Caco-2 (cell line): ENCODE results near the gene IL17C. TPM values are rescaled to one million over a fixed set of nuclear protein-coding genes. Genes with fewer than 3 reads are reported as not detected.

Experiments
- BruUV-seq: library from RNA; stranded (reverse); fragments of 400-500 nt; replicated peaks from 2 replicates; lab custom pipeline; 2021; lab: Mats Ljungman, UMichigan
- CTCF ChIA-PET: fragments of 300-600 bp; sonication (Branson Sonifier 250); formaldehyde crosslinking; loops from one replicate; lab custom pipeline; 2022; ENCODE audit warnings: antibody characterized with exemption; lab: Charles Lee
- POLR2A ChIA-PET: fragments of 300-600 bp; sonication (Branson Sonifier 250); formaldehyde crosslinking; loops from one replicate; lab custom pipeline; 2022; ENCODE audit warnings: antibody characterized with exemption; lab: Charles Lee
- DNase-seq, 2 experiments: peaks; one replicate each; pipeline versions ENCODE4 v3.0.0 to v3.0.0-alpha.2; 2020 to 2022
- H3K27me3 ChIP-seq: replicated peaks from 2 replicates; pipeline ENCODE4 v1.6.0; 2011; ENCODE audit warnings: low read length; ENCODE audit not compliant: control insufficient read depth, insufficient read depth
- H3K36me3 ChIP-seq: 2 replicates; pipeline ENCODE4 v1.5.1; 2011; ENCODE audit warnings: low read length; ENCODE audit not compliant: control insufficient read depth, insufficient read depth
- H3K4me1 ChIP-seq: fragments of 250-450 bp; sonication (Bioruptor Pico); 2 replicates; pipeline ENCODE4 v1.5.1; 2020; ENCODE audit warnings: mild to moderate bottlenecking
- H3K4me3 ChIP-seq: 2 replicates; pipeline ENCODE4 v1.5.1; 2011; ENCODE audit warnings: low read depth, mild to moderate bottlenecking, control low read depth, low read length
- H3K9me3 ChIP-seq: fragments of 250-450 bp; sonication (Bioruptor Pico); 2 replicates; pipeline ENCODE4 v1.5.1; 2020; ENCODE audit warnings: mild to moderate bottlenecking, moderate library complexity
- H3K27ac Mint-ChIP-seq: one replicate; pipeline ENCODE4 v1.8.0; 2022; ENCODE audit warnings: mixed read lengths; ENCODE audit not compliant: unreplicated experiment
- H3K27me3 Mint-ChIP-seq: one replicate; pipeline ENCODE4 v1.8.0; 2022; ENCODE audit warnings: mixed read lengths; ENCODE audit not compliant: insufficient read depth, unreplicated experiment
- H3K36me3 Mint-ChIP-seq: one replicate; pipeline ENCODE4 v1.8.0; 2022; ENCODE audit warnings: mild to moderate bottlenecking, mixed read lengths; ENCODE audit not compliant: insufficient read depth, unreplicated experiment
- H3K4me1 Mint-ChIP-seq: one replicate; pipeline ENCODE4 v1.8.0; 2022; ENCODE audit warnings: low read depth, mixed read lengths; ENCODE audit not compliant: unreplicated experiment
- H3K4me3 Mint-ChIP-seq: one replicate; pipeline ENCODE4 v1.8.0; 2022; ENCODE audit warnings: mild to moderate bottlenecking, moderate library complexity, mixed read lengths; ENCODE audit not compliant: unreplicated experiment
- H3K9me3 Mint-ChIP-seq: one replicate; pipeline ENCODE4 v1.8.0; 2022; ENCODE audit warnings: mixed read lengths; ENCODE audit not compliant: unreplicated experiment
- intact Hi-C: fragments of 100-400 bp; cut with micrococcal nuclease; formaldehyde crosslinking; loops from one replicate; pipeline ENCODE4 v1.10.0; 2022; ENCODE audit not compliant: unreplicated experiment
- total RNA-seq: library from RNA; stranded (reverse); gene quantifications from 2 replicates; pipeline ENCODE4 v1.2.3, GENCODE V29; 2022
- TF ChIP-seq, protein P1 (sequence below), 2 experiments: fragments of 200-600 bp in 1 of 2; IDR thresholded peaks; 1 replicate in 1 of 2; 2 replicates in 1 of 2; pipeline versions ENCODE4 v1.5.1 to v1.8.0; 2011 to 2022; ENCODE audit warnings: antibody characterized with exemption in 1 of 2, control low read depth in 1 of 2, inconsistent platforms in 1 of 2, low read depth in 1 of 2, low read length in 1 of 2, mild to moderate bottlenecking in 1 of 2, moderate library complexity in 1 of 2; ENCODE audit not compliant: insufficient read depth in 1 of 2, severe bottlenecking in 1 of 2, unreplicated experiment in 1 of 2

The IL17C gene
- total RNA-seq, 1 experiment from 2014 or later, result not detected

GRCh38 chr16:88678224-88678979 is 40.0 kb downstream of the IL17C start:
- Mint-ChIP-seq H3K27ac (no peak overlapping the region), H3K4me3 (no peak overlapping the region), H3K27me3 (no peaks in the 10 kb centered on the region), H3K4me1 (no peaks in the 10 kb centered on the region), H3K9me3 (no peaks in the 10 kb centered on the region), H3K36me3 (peaks cover 8% of the 10 kb centered on the region)
- CTCF ChIA-PET, result no interaction called here
- DNase-seq, result no peak
- TF ChIP-seq, protein P1, sequence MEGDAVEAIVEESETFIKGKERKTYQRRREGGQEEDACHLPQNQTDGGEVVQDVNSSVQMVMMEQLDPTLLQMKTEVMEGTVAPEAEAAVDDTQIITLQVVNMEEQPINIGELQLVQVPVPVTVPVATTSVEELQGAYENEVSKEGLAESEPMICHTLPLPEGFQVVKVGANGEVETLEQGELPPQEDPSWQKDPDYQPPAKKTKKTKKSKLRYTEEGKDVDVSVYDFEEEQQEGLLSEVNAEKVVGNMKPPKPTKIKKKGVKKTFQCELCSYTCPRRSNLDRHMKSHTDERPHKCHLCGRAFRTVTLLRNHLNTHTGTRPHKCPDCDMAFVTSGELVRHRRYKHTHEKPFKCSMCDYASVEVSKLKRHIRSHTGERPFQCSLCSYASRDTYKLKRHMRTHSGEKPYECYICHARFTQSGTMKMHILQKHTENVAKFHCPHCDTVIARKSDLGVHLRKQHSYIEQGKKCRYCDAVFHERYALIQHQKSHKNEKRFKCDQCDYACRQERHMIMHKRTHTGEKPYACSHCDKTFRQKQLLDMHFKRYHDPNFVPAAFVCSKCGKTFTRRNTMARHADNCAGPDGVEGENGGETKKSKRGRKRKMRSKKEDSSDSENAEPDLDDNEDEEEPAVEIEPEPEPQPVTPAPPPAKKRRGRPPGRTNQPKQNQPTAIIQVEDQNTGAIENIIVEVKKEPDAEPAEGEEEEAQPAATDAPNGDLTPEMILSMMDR (IDR thresholded peaks at IDR 0.05; ENCODE audit: insufficient read depth in 1 of 2, low read depth in 1 of 2, low read length in 1 of 2, severe bottlenecking in 1 of 2, unreplicated experiment in 1 of 2), result no peak
- Histone ChIP-seq H3K9me3 (no peaks in the 10 kb centered on the region), H3K27me3 (no peaks in the 10 kb centered on the region), H3K4me1 (no peaks in the 10 kb centered on the region), H3K4me3 (no peak overlapping the region), H3K36me3 (no peaks in the 10 kb centered on the region)
- BruUV-seq, result no TSS peak
- POLR2A ChIA-PET, result no interaction called here
- intact Hi-C loops, result no loop called here

DNA sequence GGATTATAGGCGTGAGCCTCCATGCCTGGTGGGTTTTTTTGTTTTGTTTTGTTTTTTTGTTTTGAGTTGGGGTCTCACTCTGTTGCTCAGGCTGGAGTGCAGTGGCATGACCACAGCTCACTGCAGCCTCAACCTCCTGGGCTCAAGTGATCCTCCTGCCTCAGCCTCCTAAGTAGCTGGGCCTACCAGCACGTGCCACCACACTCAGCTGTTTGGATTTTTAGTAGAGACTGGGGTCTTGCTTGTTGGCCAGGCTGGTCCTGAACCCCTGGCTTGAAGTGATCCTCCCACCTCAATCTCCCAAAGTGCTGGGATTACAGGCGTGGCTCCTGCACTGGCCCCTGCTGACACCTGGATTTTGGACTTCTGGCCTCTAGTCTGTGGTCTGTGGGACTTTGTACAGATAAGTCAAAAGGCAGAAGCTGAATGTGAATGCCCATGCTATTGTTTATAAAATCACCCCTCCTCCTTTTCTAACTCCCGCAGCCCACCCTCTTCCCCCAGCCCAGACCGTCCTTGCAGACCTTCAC is 42.2 kb downstream of the IL17C start:
- Mint-ChIP-seq H3K27ac (no peak overlapping the region), H3K27me3 (no peaks in the 10 kb centered on the region), H3K36me3 (peaks cover 8% of the 10 kb centered on the region), H3K4me3 (no peak overlapping the region), H3K9me3 (no peaks in the 10 kb centered on the region), H3K4me1 (no peaks in the 10 kb centered on the region)
- TF ChIP-seq, protein P1 (IDR thresholded peaks at IDR 0.05; ENCODE audit: insufficient read depth in 1 of 2, low read depth in 1 of 2, low read length in 1 of 2, severe bottlenecking in 1 of 2, unreplicated experiment in 1 of 2), result no peak
- Histone ChIP-seq H3K9me3 (no peaks in the 10 kb centered on the region), H3K4me3 (no peak overlapping the region), H3K36me3 (no peaks in the 10 kb centered on the region), H3K27me3 (no peaks in the 10 kb centered on the region), H3K4me1 (0 out of 2 replicates have a peak, but pooled peaks cover 4% of the 10 kb centered on the region)
- no peak for DNase-seq
- CTCF ChIA-PET, result interaction anchor here (0.7 kb wide), 2 partner anchors 182 to 976 kb away, joined by 4 to 6 read pairs; no protein-coding TSS in a partner anchor
- POLR2A ChIA-PET, result interaction anchor here (0.6 kb wide), 1 partner anchor 41 kb away, joined by 3 read pairs; no protein-coding TSS in a partner anchor
- BruUV-seq, result no TSS peak
- intact Hi-C loops, result no loop called here

GRCh38 chr16:88681084-88681680 is 42.8 kb downstream of the IL17C start:
- no peak overlapping the region for H3K27ac Mint-ChIP-seq
- Histone ChIP-seq H3K9me3 (no peaks in the 10 kb centered on the region), H3K4me1 (0 out of 2 replicates have a peak, but pooled peaks cover 4% of the 10 kb centered on the region), H3K4me3 (no peak overlapping the region), H3K36me3 (no peaks in the 10 kb centered on the region), H3K27me3 (no peaks in the 10 kb centered on the region)
- no peak overlapping the region for H3K4me3 Mint-ChIP-seq
- no peaks in the 10 kb centered on the region for H3K4me1 Mint-ChIP-seq
- peak in 1 of 2 experiments; percentile 63 for DNase-seq
- H3K36me3 Mint-ChIP-seq, result peaks cover 11% of the 10 kb centered on the region
- ChIA-PET POLR2A (no interaction called here), CTCF (interaction anchor here (0.7 kb wide), 1 partner anchor 976 kb away, joined by 4 read pairs; no protein-coding TSS in a partner anchor)
- no TSS peak for BruUV-seq
- TF ChIP-seq, protein P1 (IDR thresholded peaks at IDR 0.05; ENCODE audit: insufficient read depth in 1 of 2, low read depth in 1 of 2, low read length in 1 of 2, severe bottlenecking in 1 of 2, unreplicated experiment in 1 of 2), result peak; percentile 59 to 75
- intact Hi-C loops, result no loop called here
- no peaks in the 10 kb centered on the region for H3K27me3 Mint-ChIP-seq
- no peaks in the 10 kb centered on the region for H3K9me3 Mint-ChIP-seq
